Measurements from ENCODE around the gene CYTH3.
A peak's percentile ranks its signal among the peaks of the same experiment; 100 is the strongest.

Gene CYTH3

DNA sequence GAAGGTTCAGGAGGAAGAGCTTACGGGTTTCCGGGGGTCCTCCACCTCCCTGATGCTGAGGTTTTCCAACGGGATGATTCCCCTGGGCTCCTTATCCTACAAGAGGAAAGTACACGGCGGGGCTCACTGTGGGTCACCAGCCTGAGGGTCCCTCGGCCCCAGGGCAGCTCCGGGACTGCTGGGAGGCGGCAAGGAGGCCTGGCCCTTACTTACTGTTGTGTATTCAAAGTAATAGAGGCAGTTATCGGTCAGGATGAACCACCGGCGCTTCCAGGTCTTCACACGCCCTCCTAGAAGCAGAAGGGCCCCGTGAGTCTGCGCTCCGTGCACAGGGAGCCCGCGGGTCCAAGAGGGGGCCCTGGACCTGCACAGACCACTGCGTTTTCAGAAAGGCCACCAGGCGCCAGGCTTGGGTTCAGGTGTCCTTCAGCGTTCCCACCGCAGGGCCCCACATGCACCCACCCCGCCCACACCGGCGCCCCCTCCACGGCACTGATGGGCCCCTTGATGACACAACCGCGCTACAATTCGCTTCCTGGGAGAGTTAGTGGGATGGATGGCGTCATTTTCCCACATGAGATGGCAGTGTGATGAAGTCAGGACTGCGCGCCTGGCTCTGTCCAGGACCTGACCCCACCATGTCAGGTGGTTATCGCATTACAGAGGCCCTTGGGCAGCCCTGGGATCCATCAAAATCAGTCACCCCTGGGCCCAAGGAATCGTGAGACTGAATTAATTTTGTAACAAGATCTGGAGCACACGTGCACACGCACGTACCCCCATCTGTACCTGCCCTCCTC, 106.7 kb downstream of the CYTH3 start:
- TF ChIP-seq, protein P1, sequence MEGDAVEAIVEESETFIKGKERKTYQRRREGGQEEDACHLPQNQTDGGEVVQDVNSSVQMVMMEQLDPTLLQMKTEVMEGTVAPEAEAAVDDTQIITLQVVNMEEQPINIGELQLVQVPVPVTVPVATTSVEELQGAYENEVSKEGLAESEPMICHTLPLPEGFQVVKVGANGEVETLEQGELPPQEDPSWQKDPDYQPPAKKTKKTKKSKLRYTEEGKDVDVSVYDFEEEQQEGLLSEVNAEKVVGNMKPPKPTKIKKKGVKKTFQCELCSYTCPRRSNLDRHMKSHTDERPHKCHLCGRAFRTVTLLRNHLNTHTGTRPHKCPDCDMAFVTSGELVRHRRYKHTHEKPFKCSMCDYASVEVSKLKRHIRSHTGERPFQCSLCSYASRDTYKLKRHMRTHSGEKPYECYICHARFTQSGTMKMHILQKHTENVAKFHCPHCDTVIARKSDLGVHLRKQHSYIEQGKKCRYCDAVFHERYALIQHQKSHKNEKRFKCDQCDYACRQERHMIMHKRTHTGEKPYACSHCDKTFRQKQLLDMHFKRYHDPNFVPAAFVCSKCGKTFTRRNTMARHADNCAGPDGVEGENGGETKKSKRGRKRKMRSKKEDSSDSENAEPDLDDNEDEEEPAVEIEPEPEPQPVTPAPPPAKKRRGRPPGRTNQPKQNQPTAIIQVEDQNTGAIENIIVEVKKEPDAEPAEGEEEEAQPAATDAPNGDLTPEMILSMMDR (IDR thresholded peaks at IDR 0.05; ENCODE audit: low read length, missing control alignments) = no peak
- DNase-seq (ENCODE audit: low read depth) = no peak
- no peak overlapping the region for H3K4me3 ChIP-seq (replicated peaks; ENCODE audit: low read depth, low read length)

DNA sequence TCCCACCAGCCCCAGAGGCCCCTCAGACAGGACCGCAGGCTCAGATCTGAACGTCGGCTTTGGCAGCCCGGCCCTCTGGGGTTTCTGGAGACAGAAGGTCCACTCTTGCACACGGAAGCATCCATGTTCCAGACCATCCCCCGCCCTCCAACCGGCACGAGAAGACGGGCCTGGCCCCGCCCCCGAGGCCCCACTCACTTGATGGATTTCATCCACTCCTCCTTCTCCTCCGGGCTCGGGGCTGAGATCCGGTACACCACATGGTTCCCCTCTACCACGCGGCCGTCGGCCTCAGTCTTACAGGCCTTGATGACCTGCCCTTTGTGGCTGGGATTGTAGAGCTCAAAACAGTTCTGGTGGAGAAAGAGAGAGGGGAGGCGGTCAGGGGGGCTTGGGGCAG, 107.3 kb downstream of the CYTH3 start:
- DNase-seq (ENCODE audit: low read depth) = no peak
- TF ChIP-seq, protein P1 (IDR thresholded peaks at IDR 0.05; ENCODE audit: low read length, missing control alignments) = no peak
- no peak overlapping the region for H3K4me3 ChIP-seq (replicated peaks; ENCODE audit: low read depth, low read length)

GRCh38 chr7:6164491-6164890, 107.9 kb downstream of the CYTH3 start:
- H3K4me3 ChIP-seq (replicated peaks; ENCODE audit: low read depth, low read length) = no peak overlapping the region
- TF ChIP-seq, protein P1 (IDR thresholded peaks at IDR 0.05; ENCODE audit: low read length, missing control alignments) = peak; percentile 11
- no peak for DNase-seq (ENCODE audit: low read depth)

DNA sequence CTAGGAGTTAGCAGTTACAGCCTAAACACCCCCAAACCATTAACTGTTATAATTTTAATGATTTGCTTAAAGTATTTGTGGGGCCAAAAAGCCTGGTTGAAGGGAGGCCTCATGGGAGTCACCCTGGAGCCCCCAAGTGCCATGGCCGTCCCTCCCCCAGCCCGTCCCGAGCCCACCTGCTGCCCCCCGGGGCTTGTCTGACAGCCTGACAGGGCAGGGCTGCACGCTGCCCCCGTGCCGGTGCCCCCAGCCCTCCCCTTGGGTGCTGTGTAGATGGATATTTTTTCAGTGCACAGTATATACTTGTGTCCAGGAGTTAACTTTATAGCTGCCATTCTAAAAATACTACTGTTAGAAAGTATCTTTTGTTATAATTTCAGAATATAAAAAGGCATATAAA, 108.4 kb downstream of the CYTH3 start:
- TF ChIP-seq, protein P1 (IDR thresholded peaks at IDR 0.05; ENCODE audit: low read length, missing control alignments) = no peak
- no peak for DNase-seq (ENCODE audit: low read depth)
- no peak overlapping the region for H3K4me3 ChIP-seq (replicated peaks; ENCODE audit: low read depth, low read length)

GRCh38 chr7:6163402-6163801, 109.0 kb downstream of the CYTH3 start:
- no peak overlapping the region for H3K4me3 ChIP-seq (replicated peaks; ENCODE audit: low read depth, low read length)
- no peak for DNase-seq (ENCODE audit: low read depth)
- TF ChIP-seq, protein P1 (IDR thresholded peaks at IDR 0.05; ENCODE audit: low read length, missing control alignments) = no peak

- TF ChIP-seq, protein P1 (IDR thresholded peaks at IDR 0.05; ENCODE audit: low read length, missing control alignments) = no peak
Measured at GRCh38 chr7:6162650-6163366, 109.6 kb downstream of the CYTH3 start.

More at GRCh38 chr7:6162650-6163366, 109.6 kb downstream of the CYTH3 start:
- no peak for DNase-seq (ENCODE audit: low read depth)
- no peak overlapping the region for H3K4me3 ChIP-seq (replicated peaks; ENCODE audit: low read depth, low read length)

All from fibroblast of pulmonary artery (primary cell).